Mammary epithelial cell (primary cell): ENCODE results near the gene IL12A.

Experiments
- CTCF ChIP-seq, 2 donors: IDR thresholded peaks in 1 of 2; conservative IDR thresholded peaks in 1 of 2; 2 replicates each; pipeline ENCODE4 v1.5.1; 2011 to 2012; ENCODE audit warnings: inconsistent platforms in 2 of 2, low read length in 2 of 2, mild to moderate bottlenecking in 2 of 2, control low read depth in 1 of 2, low read depth in 1 of 2; ENCODE audit not compliant: insufficient read depth in 1 of 2; ENCODE audit errors: extremely low read depth in 1 of 2
- EZH2 ChIP-seq: IDR thresholded peaks from 2 replicates; pipeline ENCODE4 v1.6.1; 2012; ENCODE audit warnings: low read length, inconsistent platforms, borderline replicate concordance

GRCh38 chr3:159953325-159954085 is 35.1 kb upstream of the IL12A start:
- TF ChIP-seq EZH2 (no peak), CTCF (conservative IDR thresholded peaks at IDR 0.05 in 1 of 2, IDR thresholded peaks at IDR 0.05 in 1 of 2; ENCODE audit: extremely low read depth in 1 of 2, insufficient read depth in 1 of 2, low read depth in 1 of 2, low read length in 2 of 2) (no peak)
